Subcutaneous adipose tissue (tissue), 4 donors: ENCODE data around the gene SPATA31C2. TPM values are rescaled to one million over a fixed set of nuclear protein-coding genes. Genes with fewer than 3 reads are reported as not detected.

ENCODE experiments used
- total RNA-seq, 4 donors: library from RNA; depleted of rRNA; stranded (reverse); fragments of >200 nt; gene quantifications; one replicate each; pipeline ENCODE4 v1.1.0, GENCODE V29; 2016
- TF ChIP-seq, protein P1 (sequence below): fragments of 450-650 bp; IDR thresholded peaks from one replicate; pipeline ENCODE4 v1.5.1; 2016; ENCODE audit warnings: low read depth, mild to moderate bottlenecking, control low read depth, antibody characterized with exemption, moderate library complexity

The SPATA31C2 gene
- total RNA-seq, 4 donors from 2014 or later, result not detected

DNA sequence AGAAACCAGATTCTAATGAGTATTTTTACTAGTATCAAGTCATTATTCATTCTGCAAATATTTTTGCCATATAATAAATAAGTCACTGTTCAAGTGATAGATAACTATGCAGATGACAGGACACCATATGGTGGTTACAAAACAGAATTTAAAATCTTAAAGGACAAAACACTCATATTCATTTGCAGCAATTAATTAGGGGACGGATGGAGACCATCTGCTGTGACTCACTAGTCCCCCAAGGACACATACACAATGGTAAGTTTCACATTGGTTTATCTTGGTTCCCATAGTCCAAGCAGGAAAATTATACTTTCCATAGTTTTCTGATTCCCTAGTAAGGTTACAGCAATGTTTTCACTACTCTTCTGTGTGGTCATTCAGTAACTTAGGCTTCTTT is 28.4 kb upstream of the SPATA31C2 start:
- TF ChIP-seq, protein P1, sequence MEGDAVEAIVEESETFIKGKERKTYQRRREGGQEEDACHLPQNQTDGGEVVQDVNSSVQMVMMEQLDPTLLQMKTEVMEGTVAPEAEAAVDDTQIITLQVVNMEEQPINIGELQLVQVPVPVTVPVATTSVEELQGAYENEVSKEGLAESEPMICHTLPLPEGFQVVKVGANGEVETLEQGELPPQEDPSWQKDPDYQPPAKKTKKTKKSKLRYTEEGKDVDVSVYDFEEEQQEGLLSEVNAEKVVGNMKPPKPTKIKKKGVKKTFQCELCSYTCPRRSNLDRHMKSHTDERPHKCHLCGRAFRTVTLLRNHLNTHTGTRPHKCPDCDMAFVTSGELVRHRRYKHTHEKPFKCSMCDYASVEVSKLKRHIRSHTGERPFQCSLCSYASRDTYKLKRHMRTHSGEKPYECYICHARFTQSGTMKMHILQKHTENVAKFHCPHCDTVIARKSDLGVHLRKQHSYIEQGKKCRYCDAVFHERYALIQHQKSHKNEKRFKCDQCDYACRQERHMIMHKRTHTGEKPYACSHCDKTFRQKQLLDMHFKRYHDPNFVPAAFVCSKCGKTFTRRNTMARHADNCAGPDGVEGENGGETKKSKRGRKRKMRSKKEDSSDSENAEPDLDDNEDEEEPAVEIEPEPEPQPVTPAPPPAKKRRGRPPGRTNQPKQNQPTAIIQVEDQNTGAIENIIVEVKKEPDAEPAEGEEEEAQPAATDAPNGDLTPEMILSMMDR, result no peak

GRCh38 chr9:88164850-88165249 is 26.6 kb upstream of the SPATA31C2 start:
- TF ChIP-seq, protein P1, result no peak

DNA sequence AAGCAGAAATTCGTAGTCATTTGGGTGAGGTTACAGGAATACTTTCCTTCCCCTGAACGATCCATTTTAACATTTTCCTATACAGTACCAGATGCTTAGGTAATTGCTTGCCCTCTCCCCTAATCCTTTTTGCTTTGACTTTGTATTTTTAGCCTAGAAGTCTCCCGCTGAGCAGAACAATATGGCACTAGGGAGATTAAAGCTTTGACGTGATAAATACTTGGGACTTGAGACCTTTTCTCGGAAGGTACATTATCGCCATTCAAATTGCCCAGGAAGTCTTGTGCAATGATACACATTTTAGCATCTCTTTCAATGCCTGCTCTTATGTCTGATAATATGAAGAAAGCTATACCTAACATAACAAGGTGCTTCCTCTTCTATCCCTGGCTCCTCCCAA is 22.9 kb upstream of the SPATA31C2 start:
- TF ChIP-seq, protein P1, result no peak

- TF ChIP-seq, protein P1, result no peak
Observed at GRCh38 chr9:88143957-88144625, 5.8 kb upstream of the SPATA31C2 start.

DNA sequence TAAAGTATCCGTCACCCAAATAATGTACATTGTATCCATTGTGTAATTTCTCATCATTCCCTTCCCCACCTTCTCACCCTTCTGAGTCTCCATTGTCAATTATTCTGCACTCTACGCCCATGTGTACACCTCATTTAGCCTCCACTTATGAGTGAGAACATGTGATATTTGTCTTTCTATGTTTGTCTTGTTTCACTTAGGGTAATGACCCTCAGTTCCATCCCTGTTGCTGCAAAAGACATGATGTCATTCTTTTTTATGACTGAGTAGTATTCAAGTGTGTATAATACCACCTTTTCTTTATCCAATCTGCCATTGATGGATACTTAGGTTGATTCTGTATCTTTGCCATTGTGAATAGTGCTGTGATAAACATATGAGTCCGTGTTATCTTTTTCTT is 4.9 kb upstream of the SPATA31C2 start:
- TF ChIP-seq, protein P1, result no peak

- TF ChIP-seq, protein P1, result no peak
Observed at GRCh38 chr9:88110026-88110425, 28.2 kb downstream of the SPATA31C2 start.

GRCh38 chr9:88108779-88109178 is 29.5 kb downstream of the SPATA31C2 start:
- TF ChIP-seq, protein P1, result no peak
